Umbilical cord (tissue), 2 donors: ENCODE data around the gene CEP170B. TPM values are rescaled to one million over a fixed set of nuclear protein-coding genes. Genes with fewer than 3 reads are reported as not detected.
A peak's percentile ranks its signal among the peaks of the same experiment; 100 is the strongest.
"Not testable (repeated sequence)": the region's sequence is repeated elsewhere in the genome, so short reads cannot be mapped to it uniquely, and the experiment has no call there.

Source experiments
- DNase-seq: peaks from one replicate; pipeline ENCODE4 v3.0.0-alpha.2; 2015; ENCODE audit warnings: low spot score
- total RNA-seq: library from RNA; depleted of rRNA; stranded (reverse); fragments of >200 nt; gene quantifications from one replicate; pipeline ENCODE4 v1.2.3, GENCODE V29; 2014; ENCODE audit warnings: low replicate concordance; ENCODE audit not compliant: insufficient read depth

CEP170B gene
- total RNA-seq, 1 donor from 2014 or later: 7.9 TPM

DNA sequence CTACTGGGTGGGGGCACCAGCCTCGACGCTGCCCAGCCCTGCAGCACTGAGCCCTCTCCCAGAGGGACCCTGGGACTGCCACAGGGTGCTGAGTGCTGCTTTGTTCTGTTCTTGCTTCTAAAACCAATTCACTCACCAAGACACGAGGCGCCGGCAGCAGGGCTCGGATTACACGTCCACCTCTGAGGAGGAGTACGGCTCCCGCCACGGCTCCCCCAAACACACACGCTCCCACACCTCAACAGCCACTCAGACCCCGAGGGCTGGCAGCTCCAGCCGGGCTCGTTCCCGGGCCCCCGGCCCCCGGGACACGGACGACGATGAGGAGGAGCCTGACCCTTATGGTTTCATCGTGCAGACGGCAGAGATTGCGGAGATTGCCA is 24.3 kb downstream of the CEP170B start:
- DNase-seq: no peak

DNA sequence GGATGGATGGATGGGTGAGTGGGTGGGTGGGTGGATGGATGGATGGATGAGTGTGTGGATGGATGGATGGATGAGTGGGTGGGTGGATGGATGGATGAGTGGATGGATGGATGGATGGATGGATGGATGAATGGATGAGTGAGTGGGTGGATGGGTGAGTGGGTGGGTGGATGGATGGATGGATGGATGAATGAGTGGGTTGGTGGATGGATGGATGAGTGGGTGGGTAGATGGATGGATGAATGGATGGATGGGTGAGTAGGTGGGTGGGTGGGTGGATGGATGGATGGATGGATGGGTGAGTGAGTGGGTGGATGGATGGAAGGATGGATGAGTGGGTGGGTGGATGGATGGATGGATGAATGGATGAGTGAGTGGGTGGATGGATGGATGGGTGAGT is 25.2 kb downstream of the CEP170B start:
- DNase-seq: not testable (repeated sequence)

DNA sequence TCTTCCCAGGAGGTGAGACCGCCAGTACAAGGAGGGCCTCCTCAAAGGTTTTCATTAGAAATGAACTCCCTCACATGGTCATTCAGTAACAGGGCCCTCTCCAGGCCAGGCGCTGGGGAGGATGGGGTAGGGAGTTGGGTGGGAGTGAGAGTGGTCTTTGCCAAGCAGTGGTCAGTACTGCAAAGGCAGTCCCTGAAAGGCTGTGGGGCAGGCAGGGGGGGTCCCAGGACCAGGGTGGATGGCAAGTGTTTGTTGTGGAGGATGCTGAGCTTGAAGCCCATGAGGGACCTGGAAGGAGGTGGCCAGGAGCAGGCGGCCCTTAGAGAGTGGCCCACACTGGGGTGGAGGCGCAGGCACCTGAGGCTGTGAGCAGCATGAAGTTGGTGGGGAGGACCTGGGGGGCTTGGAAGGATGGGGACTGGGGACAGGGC is 26.1 kb downstream of the CEP170B start:
- no peak for DNase-seq

DNA sequence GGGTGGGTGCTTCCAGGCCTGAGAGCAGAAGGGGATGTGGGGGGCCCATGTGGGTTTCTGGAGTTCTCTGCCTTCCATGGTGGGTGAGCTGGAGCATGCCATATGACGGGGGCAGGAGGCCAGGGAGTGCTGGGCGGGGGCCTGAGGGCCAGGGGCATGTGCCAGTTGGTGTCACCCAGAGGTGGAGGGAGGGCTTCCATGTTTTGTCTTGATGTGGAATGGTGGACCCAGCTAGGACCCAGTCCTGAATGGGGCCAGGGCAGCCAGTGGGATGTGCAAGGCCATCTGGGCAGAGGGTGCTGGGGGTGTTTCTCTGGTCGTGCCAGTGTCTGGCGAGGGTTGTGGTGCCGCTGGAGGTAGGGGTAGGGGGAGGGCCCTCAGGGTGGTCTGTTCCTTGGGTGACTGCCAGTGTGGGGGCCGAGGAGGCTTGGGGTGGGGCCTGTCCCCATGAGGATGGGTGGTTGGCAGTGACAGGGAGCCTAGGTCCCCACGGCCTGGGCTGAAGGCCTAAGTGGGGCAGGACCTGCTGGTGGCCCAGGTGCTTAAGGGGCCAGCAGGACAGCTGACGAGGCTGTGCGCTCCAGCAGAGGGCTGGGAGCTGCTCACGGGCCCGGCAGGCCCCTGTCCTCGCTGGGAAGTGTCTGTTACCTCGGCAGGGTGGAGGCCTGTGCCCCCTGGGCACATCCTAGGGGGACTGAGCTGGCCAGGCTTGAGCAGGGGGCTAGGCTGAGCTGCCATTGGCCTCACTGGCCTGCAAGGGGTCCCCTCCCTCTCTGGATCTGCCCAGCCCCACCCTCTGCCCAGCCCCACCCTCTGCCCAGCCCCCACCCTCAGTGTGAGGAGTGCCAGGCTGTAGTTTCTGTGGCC is 26.8 kb downstream of the CEP170B start:
- DNase-seq: no peak

DNA sequence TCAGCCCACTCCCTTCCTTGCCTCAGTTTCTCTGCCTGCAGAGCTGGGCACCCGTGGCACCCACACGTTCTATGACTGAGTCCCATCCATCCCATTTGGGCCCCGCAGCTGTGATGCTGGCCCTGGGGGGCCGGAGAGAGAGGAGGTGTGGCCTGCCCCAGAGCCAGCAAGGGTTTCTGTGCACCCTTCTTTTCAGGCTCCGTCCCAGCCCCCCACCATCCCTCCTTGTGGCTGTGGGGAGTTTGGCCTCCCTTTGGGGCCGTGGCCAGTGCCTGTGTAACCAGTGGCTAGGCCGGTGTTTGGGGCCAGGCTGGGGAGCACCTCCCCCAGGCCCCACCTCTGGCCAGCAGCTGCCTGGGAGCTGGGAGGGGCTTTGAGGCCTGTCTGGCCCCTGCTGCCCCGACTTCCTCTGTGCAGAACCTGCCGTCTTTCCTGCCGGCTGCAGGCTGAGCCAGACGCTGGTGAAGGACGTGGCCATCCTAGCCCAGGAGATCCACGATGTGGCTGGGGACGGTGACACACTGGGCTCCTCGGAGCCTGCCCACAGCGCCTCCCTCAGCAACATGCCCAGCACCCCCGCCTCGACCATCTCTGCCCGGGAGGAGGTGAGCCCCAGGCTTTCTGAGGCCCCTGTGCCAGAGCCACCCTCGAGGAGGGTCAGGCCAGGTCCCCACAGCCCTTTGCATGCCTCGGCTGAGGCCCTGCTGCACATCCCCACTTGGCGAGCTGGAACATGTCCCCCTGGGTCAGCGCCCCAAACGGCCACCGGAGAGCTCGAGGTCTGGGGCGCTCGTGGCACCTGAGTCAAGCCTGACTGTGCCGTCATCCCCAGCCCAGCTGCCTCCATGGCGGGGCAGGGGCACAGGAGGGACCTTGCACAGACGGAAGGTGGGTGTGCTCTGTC is 27.7 kb downstream of the CEP170B start:
- peak; percentile 16 for DNase-seq

DNA sequence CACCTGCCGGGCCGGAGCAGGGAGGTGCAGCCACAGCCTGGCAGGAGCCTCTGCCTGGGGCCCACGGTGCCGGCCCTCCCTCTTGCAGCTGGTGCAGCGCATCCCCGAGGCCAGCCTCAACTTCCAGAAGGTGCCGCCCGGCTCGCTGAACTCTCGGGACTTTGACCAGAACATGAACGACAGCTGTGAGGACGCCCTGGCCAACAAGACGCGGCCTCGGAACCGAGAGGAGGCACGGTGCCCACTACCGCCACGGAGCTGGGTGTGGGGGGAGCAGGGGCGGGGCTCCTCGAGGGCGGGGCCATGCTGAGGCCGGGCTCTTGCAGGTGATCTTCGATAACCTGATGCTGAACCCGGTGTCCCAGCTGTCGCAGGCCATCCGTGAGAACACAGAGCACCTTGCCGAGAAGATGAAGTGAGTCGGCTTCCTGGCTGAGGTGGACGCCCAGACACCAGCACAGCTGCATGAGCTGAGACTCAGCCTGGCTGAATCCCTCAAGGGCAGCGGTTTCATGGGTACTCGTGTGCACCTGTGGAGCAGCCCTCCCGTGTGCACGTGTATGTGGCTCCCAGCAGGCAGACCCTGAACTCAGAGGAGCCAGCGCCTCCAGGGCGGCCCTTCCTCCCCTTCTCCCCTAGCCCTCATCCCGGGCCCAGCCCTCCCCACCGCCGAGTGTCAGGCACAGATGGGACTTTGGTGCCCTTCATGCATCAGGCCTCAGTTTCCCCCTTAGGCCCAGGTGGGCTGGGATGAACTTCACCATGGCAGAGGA is 28.6 kb downstream of the CEP170B start:
- no peak for DNase-seq

DNA sequence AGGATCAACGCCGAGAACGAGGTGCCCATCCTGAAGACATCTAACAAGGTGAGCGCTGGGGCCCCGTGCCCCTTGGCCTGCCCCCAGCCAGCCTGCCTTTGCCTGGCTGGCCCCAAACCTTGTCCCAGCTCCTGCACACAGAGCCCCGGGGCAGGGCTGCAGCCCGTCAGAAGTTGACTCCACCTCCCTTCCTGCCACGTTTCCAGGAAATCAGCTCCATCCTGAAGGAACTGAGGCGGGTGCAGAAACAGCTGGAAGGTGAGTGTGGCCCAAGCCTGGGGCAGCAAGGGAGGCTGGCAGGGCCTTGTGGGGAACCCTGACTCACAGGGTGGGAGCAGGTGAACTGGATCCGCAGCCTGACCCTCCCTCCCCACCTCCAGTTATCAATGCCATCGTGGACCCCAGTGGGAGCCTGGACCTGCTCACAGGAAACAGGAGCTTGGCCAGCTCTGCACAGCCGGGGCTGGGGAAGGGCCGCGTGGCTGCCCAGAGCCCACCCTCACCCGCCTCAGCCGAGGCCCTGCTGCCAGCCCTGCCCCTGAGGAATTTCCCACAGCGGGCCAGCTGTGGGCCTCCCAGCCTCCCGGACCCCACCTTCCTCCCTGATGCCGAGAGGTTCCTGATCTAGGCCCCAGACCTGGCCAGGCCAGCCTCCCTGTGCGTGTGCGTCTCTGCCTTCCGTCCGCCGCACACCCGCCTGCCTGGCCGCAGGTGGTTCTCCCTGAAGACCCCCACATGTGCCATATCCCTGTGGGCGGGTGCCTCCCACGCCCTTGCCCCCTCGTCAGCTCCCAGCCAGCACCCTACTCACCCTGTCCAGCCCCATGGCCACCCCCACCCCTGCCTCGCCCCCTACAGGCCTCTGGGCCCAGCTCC is 29.5 kb downstream of the CEP170B start:
- DNase-seq: no peak

DNA sequence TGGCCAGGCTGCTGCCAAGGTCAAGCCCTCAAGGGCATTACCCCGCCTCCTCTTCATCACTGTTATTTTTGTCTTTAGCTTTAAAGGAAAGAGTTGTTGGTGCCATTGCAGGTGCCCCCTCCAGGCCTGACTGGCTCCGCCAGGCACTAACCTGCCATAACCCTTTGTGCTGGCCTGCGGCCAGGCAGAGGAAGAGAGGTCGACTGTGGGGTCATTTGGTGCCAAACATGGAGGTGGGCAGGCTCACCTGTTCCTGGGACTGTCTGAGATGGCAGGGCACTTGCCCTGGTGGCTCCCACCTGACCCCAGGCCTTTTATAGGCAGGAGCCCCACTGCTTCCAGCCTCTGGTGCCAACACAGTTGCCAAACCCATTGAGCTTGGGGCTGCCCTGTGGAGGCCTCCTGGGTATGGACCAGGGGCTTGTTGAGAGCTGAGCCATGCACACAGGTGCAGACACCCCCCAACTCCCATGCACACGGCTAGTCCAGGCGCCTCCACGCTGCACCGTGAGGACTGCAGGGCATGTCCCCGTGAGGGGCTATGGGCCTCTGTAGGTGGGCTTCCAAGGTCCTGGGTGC is 30.2 kb downstream of the CEP170B start:
- DNase-seq: no peak

DNA sequence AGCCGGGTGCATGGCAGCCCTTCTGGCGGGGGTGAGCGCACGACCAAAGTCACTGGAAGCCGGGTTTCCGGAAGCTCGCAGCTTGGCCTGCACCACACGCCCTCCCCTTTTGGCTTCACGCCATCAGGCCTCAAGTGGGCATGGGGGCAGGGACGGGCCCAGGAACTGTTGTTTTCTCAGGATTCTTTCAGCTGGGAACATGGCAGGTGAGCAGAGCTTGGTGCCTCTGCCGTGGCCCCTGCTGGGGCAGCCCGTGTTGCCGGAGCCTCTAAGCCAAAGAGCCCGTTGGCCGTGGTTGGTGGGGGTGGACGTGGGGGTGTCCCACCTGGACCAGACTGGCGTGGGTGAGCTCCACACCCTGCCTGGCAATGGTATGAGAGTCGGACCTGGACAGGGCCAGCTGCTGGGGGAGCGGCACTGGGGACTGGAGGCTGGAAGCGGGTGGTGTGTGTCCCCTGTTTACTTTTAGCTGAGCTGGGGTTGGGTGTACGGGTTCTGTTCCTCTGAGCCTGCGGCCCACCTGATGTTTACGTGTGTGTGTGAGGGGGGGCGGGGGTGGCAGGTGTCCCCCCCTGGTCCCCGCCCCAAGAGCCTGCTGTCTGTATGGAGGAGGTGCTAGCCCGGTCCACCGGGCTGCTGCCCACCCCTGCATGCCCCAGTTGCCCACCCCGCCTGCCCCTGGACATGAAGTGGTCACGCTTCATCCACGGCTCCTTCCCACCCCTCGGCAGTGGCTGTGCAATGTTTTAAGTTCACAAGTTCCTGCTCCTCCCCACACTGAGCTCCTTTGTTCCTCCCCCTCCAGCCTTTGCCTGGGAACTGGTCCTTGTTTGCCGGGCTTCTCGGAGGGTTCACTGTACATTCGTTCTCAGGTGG is 31.0 kb downstream of the CEP170B start:
- no peak for DNase-seq

DNA sequence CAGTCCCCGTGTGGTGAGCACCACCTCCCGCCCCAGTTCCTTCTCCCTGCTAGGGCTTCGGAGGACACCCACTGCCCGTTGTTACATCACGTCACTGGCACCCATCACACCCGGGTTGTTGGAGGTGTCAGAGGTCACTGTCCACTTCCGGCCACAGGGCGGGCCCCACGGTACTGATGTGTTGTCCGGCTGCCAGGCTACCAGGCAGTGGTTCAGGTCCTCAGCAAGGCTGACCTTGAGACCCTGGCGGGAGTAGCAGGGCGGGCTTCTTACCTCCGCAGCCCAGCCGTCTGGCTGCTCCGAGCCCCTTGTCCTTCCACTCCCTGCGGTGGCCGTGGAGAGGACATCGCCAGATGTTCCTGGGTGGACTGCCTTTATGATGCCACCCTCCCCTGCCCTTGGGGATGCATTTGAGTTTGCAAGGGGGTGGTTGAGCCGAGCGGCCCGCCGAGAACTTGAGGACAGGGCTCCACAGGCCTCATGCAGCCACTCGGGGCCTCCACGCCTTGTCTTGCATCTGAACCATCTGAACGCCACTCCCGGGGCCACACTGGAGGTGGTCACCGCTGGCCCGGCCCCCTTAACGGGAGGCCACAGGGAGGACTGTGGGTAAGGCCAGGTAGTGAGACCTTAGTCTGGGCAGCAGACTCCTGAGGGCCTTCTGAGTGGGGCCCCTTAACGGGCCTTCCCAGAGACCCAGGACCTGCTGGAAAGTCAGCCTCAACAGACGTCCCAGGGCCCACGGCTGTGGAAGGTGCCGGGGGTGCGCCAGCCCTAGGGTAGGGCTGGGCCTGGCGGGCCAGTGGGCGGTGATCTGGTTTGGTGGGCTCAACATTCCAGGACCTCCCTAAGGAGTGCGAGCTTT is 32.5 kb downstream of the CEP170B start:
- no peak for DNase-seq

DNA sequence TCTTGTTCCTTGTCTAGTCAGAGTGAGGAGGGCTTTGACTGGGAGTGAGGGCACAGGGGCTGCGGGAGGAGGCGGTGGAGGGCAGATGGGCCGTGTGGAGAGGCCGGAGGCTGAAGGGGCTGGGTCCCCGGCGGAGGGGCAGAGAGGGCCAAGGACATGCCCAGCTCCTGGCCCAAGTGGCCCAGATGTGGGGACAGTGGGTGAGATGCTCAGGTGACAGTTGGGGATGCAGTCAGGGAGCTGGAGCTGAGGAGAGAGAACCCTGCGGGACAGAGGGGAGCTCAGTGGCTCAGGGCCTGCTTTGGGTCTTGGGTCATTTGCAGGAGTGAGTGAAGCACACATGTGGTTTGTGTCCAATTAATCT is 33.1 kb downstream of the CEP170B start:
- no peak for DNase-seq

DNA sequence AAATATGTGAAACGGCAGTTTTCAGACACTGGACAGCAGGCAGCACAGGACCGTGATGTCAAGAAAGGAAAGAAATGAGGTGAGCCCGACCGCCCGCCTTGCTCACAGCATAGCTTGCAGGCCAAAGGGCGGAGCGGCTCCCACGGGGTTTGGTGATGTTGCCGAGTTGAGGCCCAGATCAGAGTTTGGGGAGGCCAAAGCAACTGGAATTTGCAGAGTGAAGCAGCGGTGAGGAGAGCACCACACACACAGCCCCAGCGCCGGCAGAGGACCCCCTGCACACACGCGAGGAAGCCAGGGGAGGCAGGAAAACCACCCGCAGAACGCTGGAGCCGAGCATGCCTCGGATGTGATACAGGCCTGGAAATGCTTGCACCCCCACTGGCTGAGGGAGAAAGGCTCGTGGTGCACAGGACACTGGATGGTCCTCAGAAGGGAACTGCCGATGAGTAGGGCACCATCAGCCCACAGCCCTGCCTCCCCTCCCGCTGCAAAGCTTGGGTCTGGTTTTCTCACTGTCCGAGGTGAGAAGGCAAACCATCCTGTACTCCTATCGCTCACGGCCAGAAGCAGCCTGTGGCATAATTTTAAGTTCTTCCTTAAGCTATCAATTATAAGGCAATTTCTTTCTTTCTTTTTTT is 33.9 kb downstream of the CEP170B start:
- no peak for DNase-seq

DNA sequence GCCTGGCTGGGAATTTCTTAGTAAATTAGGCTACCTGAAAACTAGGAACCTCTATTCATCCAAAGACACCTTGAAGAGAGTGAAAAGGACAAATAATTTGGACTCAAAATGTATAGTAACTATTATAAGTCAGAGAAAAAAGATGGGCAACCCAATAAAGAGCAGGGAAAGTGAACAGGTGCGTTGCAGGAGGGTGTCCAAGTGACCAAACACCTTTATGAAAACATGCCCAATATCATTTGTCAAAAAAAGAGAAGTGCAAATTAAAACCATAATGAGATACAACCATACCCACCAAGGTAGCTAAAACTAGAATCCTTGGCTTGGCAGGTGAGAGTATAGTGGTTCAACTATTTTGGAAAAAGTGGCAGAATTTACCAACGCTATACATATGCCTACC is 34.7 kb downstream of the CEP170B start:
- no peak for DNase-seq

DNA sequence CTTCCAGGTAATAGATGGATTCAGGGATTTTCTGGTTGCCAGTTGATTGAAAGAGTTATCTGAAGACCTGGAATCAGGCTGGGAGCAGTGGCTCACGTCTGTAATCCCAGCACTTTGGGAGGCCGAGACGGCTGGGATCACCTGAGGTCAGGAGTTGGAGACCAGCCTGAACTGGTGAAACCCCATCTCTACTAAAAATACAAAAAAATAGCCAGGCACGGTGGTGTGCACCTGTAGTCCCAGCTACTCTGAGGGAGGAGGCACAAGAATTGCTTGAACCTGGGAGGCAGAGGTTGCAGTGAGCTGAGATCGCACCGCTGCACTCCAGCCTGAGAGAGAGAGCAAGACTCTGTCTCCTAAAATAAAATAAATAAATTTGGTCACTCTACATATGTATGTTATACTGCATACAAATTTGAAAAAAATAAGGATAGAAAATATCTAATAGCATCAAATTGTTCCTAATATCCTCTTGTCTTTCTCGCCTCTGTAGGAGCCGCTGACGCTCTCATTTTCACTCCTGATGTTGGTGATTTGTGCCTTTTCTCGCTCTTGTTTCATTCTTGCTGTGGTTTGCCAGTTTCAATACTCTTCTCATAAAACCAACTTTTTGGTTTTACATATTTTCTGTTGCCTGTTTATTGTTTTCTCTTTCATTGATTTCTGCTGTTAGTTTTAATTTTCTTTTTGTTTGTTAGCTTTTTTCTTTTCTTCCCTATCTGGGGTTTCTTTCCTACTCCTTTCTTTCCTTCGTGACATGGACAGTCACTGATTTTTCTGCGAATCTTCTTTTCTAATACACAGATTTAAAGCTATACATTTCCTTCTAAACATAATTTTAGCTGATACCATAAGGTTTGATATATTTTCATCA is 35.8 kb downstream of the CEP170B start:
- DNase-seq: no peak

DNA sequence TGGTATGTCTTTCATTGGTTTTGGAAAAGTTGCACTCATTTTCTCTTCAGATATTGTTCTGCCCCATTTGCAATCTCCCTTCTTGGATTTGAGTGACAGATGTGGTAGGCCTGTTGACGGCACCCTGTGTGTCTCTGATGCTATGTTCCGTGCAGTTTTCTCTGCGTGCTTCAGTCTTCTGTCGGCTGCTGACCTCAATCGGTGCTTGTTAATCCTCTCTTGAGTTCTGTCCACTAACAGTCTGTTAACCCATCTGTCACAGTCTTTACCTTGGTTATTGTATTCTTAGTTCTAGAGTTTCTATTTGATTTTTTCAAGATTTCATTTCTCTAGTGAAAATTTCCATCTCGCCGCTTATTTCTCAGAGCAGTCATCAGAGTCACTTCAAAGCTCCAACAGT is 38.9 kb downstream of the CEP170B start:
- DNase-seq: no peak

DNA sequence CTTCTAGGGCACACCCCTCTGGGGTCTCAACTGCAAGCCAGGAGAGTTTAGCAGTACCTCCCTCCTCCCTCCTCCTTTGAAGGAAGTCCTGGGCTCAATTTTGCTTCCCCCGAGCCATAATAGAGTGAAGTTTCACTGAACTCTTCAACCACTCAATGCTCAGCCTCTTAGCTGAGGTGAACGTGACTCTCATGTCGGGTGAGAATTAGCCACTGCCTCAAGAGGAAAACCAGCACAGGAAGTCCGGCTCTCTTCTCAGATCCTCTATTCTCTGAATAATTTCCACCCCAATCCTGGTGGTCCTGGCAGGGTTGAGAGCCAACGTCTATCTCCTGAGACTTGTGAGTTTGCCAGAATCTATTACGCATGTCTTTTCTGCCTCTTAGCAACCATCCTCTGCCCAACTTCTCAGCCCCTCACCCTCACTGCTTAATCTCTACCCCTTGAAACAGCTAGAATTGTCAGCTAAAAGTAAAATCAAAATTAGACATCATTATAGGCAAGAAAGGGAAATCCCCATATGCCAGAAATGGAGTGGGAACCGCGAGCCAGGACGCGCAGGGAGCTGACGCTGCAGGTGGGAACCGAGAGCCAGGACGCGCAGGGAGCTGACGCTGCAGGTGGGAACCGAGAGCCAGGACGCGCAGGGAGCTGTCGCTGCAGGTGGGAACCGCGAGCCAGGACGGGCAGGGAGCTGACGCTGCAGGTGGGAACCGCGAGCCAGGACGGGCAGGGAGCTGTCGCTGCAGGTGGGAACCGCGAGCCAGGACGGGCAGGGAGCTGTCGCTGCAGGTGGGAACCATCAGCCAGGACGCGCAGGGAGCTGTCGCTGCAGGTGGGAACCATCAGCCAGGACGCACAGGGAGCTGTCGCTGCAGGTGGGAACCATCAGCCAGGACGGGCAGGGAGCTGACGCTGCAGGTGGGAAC is 39.8 kb downstream of the CEP170B start:
- DNase-seq: not testable (repeated sequence)
